Measurements from ENCODE around the gene CCDC142. TPM values are rescaled to one million over a fixed set of nuclear protein-coding genes. Genes with fewer than 3 reads are reported as not detected.

Gene CCDC142
- total and polyA plus RNA-seq, 7 donors, result 1.4 to 8.7 (median 3.3) TPM

DNA sequence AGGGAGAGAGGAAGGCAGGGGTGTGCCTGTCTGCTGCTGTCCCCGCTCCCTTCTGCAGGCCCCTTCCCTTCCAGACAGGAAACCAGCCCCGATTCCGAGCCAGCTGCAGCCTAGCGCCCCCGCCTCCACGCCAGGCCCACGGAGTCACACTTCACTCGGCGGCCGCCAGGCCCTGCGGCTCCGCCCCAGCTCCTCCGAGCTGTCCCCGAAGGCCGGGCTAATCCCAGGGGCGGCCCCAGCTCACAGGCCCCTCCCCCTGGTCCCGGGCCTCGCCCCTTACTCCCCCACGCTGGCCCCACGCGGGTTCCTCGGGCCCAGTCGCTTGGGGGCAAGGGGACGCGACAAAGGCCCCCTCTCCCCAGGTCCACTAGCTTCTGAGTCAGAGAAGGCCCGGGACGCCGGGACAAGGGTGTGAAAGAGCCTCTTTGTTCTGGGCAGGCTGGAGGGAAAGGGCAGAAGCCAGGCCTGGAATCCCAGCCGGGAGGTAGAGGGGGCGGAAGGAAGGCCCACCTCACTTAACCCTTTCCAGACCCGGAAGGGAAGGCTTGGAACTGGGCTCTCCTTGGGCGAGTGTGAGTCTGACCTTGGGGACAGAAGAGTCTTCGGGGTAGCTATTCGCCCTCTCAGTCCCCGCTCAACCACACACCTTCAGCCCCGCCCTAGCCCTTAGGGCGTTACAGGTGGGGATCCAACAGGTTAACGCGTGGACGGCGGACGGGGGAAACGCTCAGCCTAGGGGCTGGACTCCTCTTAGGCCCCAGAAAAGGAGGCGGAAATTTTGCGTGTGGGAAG lies 42.2 kb downstream of the CCDC142 start:
- H3K4me1 ChIP-seq, result no peaks in the 10 kb centered on the region
- ATAC-seq (peak; percentile 91 to 94 (median 94)), DNase-seq (peak; percentile 89 to 92)
- intact Hi-C loops (cut with DNase I), result no loop called here
- 9 to 14% (median 9%) methylated on average over 35 to 45 of the region's 45 CpGs for WGBS, 3 donors
- peak overlapping the region; percentile 64 for H3K4me3 ChIP-seq
- peak overlapping the region; percentile 70 for H3K27ac ChIP-seq
- TF ChIP-seq, protein P1, sequence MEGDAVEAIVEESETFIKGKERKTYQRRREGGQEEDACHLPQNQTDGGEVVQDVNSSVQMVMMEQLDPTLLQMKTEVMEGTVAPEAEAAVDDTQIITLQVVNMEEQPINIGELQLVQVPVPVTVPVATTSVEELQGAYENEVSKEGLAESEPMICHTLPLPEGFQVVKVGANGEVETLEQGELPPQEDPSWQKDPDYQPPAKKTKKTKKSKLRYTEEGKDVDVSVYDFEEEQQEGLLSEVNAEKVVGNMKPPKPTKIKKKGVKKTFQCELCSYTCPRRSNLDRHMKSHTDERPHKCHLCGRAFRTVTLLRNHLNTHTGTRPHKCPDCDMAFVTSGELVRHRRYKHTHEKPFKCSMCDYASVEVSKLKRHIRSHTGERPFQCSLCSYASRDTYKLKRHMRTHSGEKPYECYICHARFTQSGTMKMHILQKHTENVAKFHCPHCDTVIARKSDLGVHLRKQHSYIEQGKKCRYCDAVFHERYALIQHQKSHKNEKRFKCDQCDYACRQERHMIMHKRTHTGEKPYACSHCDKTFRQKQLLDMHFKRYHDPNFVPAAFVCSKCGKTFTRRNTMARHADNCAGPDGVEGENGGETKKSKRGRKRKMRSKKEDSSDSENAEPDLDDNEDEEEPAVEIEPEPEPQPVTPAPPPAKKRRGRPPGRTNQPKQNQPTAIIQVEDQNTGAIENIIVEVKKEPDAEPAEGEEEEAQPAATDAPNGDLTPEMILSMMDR (IDR thresholded peaks at IDR 0.05), result peak; percentile 17
- H3K36me3 ChIP-seq (ENCODE audit: insufficient read depth in 1 of 2, low read depth in 1 of 2), result no peaks in the 10 kb centered on the region
- peaks cover 0 to 30% (median 19%) of the 10 kb centered on the region in 3 donors for H3K27me3 ChIP-seq (ENCODE audit: insufficient read depth in 3 of 3, low read length in 2 of 3)
- no peaks in the 10 kb centered on the region for H3K9me3 ChIP-seq

DNA sequence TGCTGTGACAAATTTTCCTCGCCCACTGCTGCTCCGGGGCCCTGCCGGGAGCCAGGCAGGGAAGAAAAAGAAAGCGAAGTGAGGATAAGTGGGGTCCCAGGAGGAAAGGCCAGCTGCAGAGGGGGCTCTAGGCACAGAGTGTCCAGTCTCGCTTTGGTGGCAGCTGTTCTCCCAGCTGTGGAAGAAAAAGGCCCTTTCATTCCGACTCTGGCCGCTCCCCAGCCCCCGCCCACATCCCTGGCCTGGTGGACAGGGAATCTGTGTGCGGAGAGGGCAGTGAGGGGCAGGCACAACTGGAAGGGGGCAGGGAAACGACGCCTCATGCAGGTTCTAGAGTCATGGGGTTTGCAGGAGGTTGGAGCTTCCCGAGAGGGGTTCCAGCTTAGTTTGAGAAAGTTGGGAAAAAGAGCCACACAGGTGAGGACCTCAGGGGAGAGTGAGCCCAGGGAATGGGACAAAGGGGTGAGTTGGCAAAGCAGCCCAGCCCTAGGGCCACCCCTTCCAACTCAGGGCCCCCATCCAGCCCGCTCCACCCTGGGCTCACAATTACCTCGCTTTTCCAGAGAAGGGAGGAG lies 42.9 kb downstream of the CCDC142 start:
- 6 to 11% (median 11%) methylated on average over 9 to 14 of the region's 14 CpGs for WGBS, 3 donors
- DNase-seq (peak; percentile 80 to 83), ATAC-seq (peak; percentile 66 to 72 (median 69))
- Histone ChIP-seq H3K27me3 (ENCODE audit: insufficient read depth in 3 of 3, low read length in 2 of 3) (peaks cover 0 to 30% (median 19%) of the 10 kb centered on the region in 3 donors), H3K4me1 (no peaks in the 10 kb centered on the region), H3K27ac (peak overlapping the region; percentile 70), H3K36me3 (ENCODE audit: insufficient read depth in 1 of 2, low read depth in 1 of 2) (no peaks in the 10 kb centered on the region), H3K9me3 (no peaks in the 10 kb centered on the region), H3K4me3 (peak overlapping the region; percentile 64)
- intact Hi-C loops (cut with DNase I), result no loop called here
- TF ChIP-seq, protein P1 (IDR thresholded peaks at IDR 0.05), result no peak

DNA sequence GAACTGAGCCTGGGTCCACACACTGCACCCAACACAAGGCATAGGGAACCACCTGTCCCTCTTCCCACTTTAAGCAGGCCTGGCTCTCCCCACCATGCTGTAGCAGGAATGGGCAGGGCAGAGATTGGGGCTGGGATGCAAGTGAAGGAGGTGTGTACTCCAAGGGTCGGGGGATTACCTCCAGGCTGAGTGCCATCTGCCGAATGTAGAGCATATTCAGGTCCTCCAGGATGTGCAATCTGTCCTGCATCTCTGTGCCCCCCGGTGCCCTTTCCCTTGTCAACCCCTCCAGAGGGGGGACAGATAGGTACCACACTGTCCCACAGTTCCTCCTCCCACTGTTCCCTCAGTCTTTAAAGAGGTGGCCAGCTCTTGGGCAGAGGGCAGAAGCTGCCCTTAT lies 43.4 kb downstream of the CCDC142 start:
- peaks cover 0 to 30% (median 19%) of the 10 kb centered on the region in 3 donors for H3K27me3 ChIP-seq (ENCODE audit: insufficient read depth in 3 of 3, low read length in 2 of 3)
- no peaks in the 10 kb centered on the region for H3K36me3 ChIP-seq (ENCODE audit: insufficient read depth in 1 of 2, low read depth in 1 of 2)
- peak overlapping the region; percentile 64 for H3K4me3 ChIP-seq
- TF ChIP-seq, protein P1 (IDR thresholded peaks at IDR 0.05), result no peak
- ATAC-seq, result peak in 1 of 4 donors; percentile 1
- intact Hi-C loops (cut with DNase I), result no loop called here
- H3K9me3 ChIP-seq, result no peaks in the 10 kb centered on the region
- WGBS, 3 donors, result 14 to 22% (median 21%) methylated on average over 3 of the region's 3 CpGs
- H3K4me1 ChIP-seq, result no peaks in the 10 kb centered on the region
- no peak for DNase-seq
- H3K27ac ChIP-seq, result no peak overlapping the region

DNA sequence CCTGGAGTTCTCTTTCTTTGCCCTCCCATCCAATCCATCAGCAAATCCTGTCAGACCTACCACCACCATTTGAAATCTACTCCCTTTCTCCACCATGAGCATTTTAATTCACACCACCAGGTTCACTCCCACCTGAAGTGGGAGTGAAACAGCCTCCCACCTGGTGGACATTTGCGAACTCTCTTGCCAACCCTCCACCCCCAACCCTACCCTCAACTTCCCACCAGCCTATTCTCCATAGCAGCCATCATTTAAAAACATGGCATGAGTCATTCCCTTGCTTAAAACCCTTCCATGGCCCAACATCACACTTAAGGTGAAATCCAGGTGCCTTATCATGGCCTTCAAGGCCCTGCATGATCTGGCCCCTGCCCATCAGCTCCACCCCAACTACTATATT lies 44.5 kb downstream of the CCDC142 start:
- H3K27me3 ChIP-seq (ENCODE audit: insufficient read depth in 3 of 3, low read length in 2 of 3), result peaks cover 0 to 24% (median 19%) of the 10 kb centered on the region in 3 donors
- no peaks in the 10 kb centered on the region for H3K4me1 ChIP-seq
- WGBS, 3 donors, result 83 to 93% (median 92%) methylated on average over 1 of the region's 1 CpG
- no peaks in the 10 kb centered on the region for H3K9me3 ChIP-seq
- DNase-seq (no peak), ATAC-seq (no peak)
- H3K36me3 ChIP-seq (ENCODE audit: insufficient read depth in 1 of 2, low read depth in 1 of 2), result no peaks in the 10 kb centered on the region
- H3K4me3 ChIP-seq, result no peak overlapping the region
- no peak overlapping the region for H3K27ac ChIP-seq
- intact Hi-C loops (cut with DNase I), result no loop called here
- TF ChIP-seq, protein P1 (IDR thresholded peaks at IDR 0.05), result no peak

Data from psoas muscle (tissue), 8 donors.